ENCODE data around the gene BUD23.
A peak's percentile ranks its signal among the peaks of the same experiment; 100 is the strongest.
"Not testable (repeated sequence)": the region's sequence is repeated elsewhere in the genome, so short reads cannot be mapped to it uniquely, and the experiment has no call there.

BUD23 gene

DNA sequence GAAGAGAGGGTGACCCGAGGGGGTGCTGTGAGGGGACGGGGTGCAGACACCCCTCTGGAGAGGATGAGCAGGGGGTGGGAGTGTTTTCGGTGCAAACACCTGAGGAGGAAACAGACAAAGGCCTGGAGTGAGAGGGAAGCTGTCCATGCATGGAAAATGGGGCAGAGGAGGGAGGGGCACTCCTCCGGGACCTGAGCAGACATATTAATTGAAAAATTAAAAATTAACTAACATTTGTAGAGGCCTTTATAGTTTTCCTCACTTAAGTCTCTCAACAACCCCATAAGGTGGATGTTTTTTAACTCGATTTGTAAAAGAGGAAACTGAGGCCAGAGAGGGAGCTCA is 14.5 kb upstream of the BUD23 start:
- DNase-seq, result peak; percentile 58

DNA sequence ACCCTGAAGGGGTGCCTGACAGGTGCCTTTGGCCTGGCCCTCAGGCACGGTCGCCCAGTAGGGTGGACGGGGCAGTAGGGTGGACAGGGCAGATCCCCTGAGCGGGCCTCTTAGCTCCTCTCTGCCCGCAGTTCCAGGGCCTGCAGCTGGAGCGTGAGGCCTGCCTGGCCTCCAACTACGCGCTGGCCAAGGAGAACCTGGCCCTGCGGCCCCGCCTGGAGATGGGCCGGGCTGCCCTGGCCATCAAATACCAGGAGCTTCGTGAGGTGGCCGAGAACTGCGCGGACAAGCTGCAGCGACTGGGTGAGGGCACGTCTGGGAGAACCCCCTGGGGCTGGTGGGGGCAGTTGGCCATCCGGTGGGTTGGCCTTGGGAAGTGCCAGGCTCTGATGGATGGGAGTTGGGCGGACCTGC is 14.1 kb upstream of the BUD23 start:
- peak; percentile 57 for DNase-seq

DNA sequence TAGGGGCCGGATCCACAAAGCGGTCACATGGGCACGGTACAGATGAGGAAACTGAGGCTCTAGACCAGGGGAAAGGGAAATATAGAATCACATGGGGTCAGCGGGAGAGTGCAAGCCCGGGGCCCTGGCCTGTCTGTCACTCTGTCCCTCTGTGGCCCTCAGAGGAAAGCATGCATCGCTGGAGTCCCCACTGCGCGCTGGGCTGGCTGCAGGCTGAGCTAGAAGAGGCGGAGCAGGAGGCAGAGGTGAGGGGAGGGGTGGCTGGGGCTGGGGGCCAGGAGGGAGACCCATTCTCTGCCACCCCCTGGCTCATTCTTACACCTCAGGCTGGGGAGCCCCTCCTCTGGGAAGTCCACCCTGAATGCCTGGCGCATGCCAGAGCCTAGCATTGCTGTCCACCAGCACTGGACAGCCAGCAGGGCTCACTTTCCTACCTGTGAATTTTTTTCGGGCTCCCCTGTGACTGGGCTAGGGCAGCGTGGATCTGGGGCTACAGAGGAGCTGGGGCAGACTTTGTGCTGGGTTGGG is 13.5 kb upstream of the BUD23 start:
- DNase-seq, result no peak

DNA sequence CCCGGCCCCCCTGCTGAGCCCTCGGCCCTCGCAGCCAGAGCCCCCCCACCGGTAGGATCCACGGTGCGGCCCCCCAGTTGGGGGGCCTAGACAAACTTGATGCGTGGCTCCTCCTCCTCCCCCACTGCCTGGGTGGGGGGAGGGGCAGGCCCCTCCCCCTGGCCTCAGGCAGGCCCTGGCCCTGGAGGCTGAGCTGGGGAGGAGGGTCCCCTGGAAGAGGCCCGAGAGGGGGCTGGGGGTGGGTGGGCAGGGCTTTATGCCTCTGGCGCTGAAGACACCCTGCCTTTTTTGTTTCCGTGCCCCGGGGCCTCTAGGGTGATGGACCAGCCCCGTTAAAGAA is 12.1 kb upstream of the BUD23 start:
- no peak for DNase-seq

DNA sequence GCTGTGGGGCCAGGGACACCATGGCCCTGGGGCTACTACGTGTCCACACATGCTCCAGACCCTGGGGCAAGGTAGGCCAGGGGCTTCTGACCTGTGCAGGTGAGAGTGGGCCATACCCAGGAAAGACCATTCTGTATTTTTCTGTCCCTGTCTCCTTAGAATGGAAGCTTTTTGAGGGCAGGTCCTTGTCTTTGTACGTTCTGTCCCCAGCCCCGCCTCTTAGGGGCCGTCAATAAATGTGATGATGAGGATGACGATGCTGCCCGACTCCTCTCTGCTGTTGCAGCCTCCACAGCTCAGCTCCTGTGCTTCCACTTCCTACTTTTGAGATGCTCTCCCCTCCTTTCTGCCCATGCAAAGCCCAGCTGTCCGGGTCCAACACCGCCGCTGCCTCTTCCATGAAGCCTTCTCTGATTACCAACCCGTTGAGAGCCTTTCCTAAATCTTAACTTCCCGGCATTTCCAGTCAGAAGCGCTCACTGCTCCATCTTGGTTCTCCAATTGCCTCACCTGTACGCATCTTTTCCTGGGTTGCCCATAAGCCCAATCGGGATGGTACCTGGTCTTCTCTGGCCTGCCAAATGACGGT is 11.4 kb upstream of the BUD23 start:
- no peak for DNase-seq

DNA sequence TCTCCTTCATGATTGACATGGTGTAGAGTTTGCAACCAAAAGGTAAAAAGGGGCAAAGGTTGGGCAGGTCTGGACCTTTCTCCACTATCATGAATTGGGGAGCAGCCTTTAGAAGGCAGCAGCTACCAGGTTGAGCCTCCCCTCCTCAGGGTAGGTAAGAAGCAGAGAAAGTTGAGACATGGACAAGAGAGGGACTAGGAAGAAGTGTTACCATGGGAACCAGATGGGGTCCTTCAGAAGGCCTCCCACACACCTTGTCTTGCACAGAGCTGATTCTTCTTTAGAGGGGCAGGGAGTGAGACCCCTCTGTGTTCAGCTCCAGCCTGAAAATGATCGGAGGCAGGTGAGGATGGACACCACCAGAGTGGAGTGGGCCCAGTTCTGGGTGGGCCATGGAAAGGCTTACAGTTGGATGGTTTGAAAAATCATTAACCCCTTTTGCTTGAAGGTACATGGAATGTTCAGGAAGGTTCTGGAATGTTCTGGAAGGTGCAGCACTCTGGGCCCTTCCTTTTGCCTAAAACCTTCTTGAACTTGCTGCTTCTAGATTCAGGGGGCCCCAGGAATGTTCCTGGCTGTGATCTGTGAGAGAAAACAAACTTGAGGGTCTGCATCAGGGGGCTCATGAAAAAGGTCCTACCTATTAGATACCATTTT is 8.8 kb upstream of the BUD23 start:
- no peak for DNase-seq

DNA sequence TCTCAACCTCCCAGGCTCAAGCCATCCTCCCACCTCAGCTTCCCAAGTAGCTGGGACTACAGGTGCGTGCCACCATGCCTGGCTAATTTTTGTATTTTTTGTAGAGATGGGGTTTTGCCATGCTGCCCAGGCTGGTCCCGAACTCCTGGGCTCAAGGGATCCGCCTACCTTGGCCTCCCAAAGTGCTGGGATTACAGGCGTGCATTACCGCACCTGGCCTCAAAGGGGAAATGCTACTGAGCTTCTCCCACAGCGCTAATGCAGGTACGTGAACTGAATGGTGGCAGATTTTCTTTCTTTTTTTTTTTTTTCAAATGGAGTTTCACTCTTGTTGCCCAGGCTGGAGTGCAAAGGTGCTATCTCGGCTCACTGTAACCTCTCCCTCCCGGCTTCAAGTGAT is 7.3 kb upstream of the BUD23 start:
- DNase-seq, result not testable (repeated sequence)

DNA sequence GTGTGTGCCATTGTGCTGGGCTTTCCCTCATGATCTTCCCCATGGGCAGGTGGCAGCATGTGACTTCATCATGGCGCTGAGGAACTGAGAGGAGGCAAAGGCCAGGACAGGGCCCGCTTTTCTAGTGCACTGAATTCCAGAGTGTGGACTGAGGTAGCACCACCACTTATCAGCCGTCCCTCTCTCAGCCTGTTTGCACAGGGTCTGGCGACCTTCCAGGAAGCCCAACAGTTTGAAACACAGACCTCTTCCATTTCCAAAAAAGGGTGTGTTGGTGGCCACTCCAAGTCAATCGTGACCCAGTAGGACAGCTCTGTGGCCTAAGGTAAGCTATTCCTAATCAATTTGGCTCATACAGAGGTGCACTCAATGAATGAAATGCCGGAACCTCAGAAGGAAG is 4.5 kb upstream of the BUD23 start:
- DNase-seq, result no peak

DNA sequence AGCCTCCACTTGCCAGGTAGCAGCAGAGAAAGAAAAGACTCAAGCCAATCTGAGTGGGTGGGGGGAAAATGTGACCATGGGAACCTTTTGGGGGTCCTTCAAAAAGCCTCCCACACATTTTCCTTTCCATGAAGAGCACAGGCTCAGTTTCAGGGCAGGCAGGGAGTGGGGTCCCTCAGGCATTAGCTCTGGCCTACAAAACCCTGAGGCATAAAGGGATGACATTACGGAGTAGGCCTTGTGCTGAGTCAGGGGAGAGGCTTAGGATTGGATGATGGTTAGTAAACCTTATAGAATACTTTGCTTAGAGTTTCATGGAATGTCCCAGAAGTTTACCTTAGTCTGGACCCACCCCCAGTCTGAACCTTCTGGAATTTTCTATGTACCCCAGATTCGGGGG is 3.7 kb upstream of the BUD23 start:
- DNase-seq, result no peak

DNA sequence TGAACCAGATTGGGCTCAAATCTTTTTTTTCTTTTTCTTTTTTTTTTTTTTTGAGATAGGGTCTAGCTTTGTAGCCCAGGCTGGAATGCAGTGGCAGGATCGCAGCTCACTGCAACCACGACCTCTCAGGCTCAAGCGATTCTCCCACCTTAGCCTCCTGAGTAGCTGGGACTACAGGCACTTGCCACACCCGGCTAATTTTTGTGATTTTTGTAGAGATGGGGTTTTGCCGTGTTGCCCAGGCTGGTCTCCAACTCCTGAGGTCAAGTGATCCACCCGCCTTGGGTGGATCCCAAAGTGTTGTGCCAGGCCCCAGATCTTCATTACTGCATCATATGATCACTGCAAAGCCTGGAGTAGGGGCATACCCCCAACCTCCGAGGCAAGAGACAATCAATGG is 2.9 kb upstream of the BUD23 start:
- DNase-seq, result no peak

DNA sequence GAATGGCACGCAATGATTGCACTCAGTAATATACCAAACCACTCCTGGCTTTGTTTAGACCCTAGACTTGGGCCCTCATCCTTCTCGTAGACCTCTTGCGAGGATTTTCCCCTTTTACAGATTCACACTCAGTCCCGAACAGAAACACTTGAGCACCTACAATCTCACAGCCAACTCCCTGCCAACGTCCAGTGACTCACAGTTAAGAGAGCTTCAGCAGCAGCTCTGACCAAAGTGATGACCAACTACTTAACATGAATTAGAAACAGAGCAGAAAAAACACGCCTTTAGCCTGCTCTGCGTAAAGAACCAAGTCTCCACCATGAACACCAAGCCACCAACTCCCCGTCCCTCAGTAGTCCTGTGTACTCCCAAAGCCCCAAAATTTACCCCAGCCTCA is 2.4 kb upstream of the BUD23 start:
- DNase-seq, result no peak

DNA sequence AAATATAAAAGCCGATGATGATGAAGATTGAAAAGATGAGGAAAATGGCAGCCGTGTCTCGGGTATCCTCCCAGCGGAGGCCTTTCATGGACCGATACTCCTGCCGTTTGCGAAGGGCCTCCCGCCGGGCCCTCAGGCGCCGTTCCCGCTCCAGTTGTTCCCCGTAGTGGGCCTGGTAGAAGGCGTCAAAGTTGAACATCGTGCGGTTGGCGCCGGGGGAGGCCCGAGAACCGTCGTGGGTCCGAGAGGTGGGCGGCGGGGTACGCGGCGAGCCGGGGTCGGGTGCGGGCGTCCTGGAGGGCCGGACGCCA is 697 bp upstream of the BUD23 start:
- DNase-seq, result no peak

DNA sequence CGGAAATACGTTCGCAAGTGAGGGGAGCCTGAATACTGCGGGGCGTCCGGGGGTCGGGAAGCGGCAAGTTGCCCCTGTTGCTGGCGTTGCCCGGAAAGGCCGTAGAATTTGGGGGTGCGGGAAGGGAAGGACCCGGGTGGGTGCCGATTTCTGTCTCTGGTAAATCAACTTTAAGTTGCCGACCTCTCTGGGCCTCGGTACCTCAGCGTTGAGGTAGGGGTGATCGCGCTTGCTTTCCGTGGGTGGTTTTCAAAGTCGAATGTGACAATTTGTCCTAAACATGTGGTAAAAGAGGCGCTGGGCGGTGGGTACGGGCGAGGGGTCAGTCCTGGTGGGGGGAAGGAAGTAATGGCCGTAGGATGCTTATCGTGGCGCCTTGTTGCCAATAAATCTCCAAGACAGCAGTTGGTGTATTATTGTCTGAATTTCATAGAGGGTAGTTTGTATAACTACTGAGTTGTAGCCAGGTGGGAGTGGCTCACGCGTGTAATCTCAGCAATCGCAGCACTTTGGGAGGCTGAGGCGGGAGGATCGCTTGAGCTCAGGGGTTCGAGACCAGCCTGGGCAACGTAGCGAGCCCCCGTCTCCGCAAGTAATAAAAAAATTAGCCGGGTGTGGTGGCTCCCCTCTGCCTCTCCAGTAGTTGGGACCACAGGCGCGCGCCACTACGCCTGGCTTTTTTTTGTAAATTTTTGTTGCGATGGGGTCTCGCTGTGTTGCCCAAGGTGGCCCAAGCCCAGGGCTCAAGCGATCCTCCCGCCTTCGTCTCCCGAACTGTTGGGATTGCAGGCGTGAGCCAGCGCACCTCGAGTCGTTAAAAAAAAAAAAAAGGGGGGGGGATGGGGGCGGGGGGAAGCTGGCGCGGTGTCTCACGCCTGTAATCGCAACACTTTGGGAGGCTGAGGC is 644 bp downstream of the BUD23 start:
- no peak for DNase-seq

DNA sequence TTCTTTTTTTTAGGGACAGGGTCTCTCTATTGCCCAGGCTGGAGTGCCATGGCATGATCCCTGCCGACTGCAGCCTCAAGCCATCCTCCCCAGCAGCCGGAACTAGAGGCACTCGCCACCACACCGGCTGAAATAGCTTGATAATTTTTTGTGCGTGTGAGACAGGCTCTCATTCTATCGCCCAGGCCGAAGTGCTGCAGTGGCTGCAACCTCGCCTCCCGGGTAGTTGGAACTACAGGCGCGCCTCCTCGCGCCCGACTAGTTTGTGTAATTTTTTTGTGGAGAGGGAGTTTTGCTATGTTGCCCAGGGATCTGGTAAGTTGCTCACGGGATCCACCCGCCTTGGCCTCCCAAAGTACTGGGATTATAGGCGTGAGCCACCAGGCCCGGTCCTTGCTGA is 1.9 kb downstream of the BUD23 start:
- DNase-seq, result no peak

DNA sequence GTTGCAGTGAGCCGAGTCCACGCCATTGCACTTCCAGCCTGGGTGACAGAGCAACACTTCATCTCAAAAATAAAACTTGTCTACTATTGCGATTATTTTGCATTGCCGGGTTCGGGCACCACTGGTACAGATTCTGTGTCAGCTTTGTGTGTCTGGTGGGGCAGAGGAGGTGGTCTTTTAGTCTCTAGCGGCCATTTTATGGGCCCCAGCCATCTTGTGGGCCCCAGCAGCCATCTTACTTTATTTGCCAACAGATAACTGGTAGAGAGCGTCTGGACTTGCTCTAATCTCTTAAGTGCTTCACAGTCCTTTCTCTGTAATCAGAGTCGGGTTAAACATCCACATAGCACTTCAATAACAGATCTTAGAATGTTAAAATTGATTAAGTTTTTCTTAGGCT is 4.9 kb downstream of the BUD23 start:
- DNase-seq, result no peak

DNA sequence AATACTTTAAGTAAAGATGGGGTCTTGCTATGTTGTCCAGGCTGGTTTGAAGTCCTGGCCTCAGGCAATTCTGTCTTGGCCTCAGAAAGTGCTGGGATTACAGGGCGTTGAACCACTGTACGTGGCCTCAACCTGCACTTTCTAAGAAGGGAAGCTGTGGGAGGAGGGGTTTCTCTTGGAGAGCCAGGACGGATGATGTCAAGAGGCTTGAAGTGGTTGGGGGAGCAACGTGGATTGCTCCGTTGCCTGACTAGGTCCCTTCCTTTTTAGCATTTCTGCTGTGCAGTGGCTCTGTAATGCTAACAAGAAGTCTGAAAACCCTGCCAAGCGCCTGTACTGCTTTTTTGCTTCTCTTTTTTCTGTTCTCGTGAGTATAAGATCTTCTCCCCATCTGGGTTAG is 7.2 kb downstream of the BUD23 start:
- no peak for DNase-seq

DNA sequence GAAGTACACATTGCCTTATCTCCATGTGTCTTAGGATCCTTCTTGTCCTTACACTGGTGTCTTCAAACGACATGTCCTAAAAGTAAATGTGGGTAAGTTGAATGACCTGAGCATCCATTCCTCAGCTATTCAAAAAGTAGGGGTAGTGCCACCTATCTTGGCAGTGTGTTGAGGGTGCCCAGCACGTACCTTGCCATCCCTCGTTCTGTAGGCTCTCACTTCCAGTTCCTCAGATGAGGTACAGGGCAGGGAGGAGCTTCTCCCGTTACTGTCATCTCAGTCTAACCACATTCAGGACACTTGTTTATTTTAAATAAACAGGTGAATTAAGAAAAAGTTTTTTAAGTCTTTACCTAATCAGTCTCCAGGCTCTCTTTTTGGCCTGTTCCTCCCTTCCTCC is 13.0 kb downstream of the BUD23 start:
- no peak for DNase-seq

DNA sequence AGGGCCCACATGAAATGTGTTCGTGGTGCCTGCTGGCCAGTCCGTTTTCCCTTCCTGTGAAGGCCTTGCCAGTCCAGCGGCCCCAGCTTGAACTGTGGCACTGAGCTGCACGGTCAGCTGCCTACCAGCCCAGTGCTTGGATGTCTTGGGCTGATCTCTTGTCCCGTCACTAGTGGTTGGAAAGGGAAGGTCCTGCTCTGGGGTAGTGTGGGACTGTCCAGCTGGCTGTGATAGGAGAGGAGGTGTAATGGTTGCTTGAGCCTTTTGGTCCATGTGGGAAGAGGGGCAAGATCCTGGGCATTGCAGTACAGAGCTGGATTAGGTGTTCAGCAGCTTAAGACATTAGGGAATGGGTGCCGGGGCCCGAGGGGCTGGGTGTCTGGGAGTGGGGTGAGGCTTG is 15.0 kb downstream of the BUD23 start:
- no peak for DNase-seq

DNA sequence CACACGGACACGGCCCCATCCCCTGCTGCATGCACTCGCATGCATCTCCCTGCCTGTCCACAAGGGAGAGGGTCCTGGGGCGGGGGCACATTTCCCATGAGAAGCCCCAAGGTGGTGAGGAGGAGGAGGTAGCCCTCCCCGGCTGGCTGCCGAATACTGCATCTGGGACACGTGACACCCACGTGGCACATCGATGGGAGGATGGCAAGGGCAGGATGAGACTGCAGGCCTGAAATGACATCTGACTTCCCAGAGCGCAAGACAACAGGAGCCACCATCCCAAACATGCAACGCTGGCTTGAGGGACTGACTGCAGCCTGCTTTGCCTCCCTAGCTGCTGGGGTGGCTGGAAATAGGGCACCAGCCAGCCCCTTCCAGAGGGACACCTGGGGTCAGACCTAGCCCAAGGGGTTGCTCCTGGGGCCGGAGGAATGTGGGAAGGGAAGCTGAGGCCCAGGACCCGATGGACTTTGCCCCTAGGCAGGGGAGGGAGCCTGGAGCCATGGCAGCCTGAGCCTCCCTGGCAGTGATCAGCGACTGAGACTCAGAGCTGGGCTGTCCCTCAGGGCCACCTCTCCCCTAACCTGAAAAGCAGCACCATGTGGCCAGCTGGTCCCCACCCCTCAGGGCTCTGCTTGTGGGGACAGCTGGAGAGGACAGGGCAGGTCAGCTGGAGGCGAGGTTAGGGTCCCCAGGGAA is 16.1 kb downstream of the BUD23 start:
- peak; percentile 25 for DNase-seq

DNA sequence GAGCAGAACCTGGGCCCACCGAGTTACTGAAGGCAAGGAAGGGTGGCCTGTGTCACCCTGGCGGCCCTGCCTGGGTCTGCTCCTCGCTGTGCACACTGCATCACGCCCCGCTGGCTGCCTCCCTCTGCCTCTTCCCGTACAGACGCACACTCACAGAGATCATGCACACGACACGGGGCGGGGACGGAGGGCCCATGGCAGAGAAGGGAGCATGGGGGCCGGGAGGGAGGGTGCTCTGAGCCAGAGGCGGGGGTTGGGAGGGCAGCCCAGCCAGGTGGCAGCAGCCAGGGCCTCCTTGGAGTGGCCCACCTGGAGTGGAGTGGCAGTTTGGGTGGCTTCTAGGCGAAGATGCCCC is 16.6 kb downstream of the BUD23 start:
- no peak for DNase-seq

DNA sequence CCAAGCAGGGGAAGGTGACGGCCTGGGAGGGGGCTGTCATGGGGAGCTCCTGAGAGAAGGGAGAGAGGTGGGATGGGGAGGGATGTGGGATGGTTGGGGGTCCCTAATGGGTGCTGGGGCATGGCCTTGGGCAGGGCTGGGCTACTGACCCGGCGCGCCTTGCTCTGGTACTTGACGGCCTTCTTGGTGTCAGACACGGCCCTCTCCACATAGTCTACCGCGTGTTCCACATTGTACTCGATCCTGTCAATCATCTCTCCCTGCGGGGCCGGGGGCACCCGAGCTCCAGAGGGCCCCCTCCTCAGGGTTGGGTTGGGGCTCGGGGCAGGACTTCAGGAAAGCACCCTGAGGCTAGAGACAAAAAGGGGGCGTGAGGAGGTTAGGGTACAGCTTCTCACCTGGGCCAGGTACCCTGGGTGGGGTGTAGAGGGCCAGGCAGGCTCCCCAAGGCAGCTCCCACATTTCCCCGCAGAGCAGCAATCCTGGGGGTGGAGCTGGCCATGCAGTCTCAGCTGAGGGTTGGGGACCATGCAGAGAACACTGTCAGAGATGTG is 17.3 kb downstream of the BUD23 start:
- DNase-seq, result no peak

DNA sequence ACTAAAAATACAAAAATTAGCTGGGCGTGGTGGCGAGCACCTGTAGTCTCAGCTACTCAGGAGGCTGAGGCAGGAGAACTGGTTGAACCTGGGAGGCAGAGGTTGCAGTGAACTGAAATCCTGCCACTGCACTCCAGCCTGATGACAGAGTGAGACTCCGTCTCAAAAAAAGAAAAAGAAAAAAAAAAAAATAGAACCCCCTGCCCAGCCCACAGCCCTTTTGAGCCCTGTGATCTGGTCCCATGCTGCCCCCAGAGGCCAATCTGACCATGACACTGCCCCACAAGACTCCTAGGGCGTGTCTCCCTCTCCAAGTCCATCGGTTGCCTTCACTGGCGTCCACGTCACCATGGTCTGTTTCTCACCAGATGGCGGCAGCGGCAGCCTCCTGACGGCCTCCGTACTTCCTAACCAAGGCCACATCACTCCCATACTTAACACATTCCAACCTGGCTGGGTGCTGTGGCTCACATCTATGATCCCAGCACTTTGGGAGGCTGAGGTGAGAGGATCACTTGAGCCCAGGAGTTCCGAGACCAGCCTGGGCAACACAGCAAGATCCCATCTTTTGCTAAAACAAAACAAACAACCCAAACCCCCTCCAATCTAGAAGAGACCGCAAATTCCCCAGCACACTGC is 18.1 kb downstream of the BUD23 start:
- DNase-seq, result peak; percentile 36

DNA sequence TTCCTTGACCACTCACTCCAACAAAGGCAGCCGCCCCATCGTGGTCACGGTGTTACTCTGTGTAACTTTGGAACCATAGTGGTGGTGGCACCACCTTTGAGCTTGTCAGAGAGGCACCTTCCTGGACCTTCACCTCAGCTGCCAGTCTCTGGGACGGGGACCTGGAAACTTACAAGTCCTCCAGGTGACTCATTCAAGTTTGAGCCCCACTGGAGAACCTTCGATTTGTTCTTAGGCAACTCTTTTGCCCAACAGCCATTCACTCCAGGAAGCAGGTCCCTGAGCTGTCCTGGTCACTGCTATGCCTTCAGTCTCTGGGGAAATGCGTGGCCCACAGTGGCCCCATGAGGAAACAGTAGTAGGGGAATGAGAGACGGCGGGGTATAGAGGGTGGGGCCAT is 18.8 kb downstream of the BUD23 start:
- DNase-seq, result no peak

Data from retina (tissue), 1 donor.